Hypothalamus (tissue), 51 donors: Measurements from ENCODE around the gene HAS3.
"Not testable (repeated sequence)": the region's sequence is repeated elsewhere in the genome, so short reads cannot be mapped to it uniquely, and the experiment has no call there.

Experiments
- DNase-seq, 51 donors: peaks; one replicate each; lab custom pipeline; 2025; lab: John Stamatoyannopoulos, UW

Gene HAS3

GRCh38 chr16:69139464-69139863 is 34.0 kb downstream of the HAS3 start:
- not testable (repeated sequence) for DNase-seq

GRCh38 chr16:69141014-69141413 is 35.6 kb downstream of the HAS3 start:
- DNase-seq: no peak

- DNase-seq: no peak
Observed at GRCh38 chr16:69141936-69142335, 36.5 kb downstream of the HAS3 start.

GRCh38 chr16:69143116-69143515 is 37.7 kb downstream of the HAS3 start:
- no peak for DNase-seq

- no peak for DNase-seq
Observed at GRCh38 chr16:69145658-69146057, 40.2 kb downstream of the HAS3 start.

GRCh38 chr16:69149621-69150020 is 44.2 kb downstream of the HAS3 start:
- not testable (repeated sequence) for DNase-seq

GRCh38 chr16:69150146-69150865 is 44.9 kb downstream of the HAS3 start:
- peak in 24 of 51 donors; percentile 1 to 69 (median 19) for DNase-seq

GRCh38 chr16:69157196-69157595 is 51.7 kb downstream of the HAS3 start:
- DNase-seq: peak in 1 of 51 donors; percentile 36

- no peak for DNase-seq
Observed at GRCh38 chr16:69160192-69160591, 54.7 kb downstream of the HAS3 start.

- DNase-seq: no peak
Observed at GRCh38 chr16:69165584-69165983, 60.1 kb downstream of the HAS3 start.

GRCh38 chr16:69166221-69166833 is 60.9 kb downstream of the HAS3 start:
- peak in 2 of 51 donors; percentile 23 to 55 for DNase-seq

- DNase-seq: peak in 1 of 51 donors; percentile 44
Observed at GRCh38 chr16:69166946-69167930, 61.8 kb downstream of the HAS3 start.
